NCI-H69 (cell line): Measurements from ENCODE around the gene ERRFI1.
A peak's percentile ranks its signal among the peaks of the same experiment; 100 is the strongest.
"Not testable (repeated sequence)": the region's sequence is repeated elsewhere in the genome, so short reads cannot be mapped to it uniquely, and the experiment has no call there.

ENCODE experiments used
- DNase-seq: peaks from one replicate; lab custom pipeline; 2025; lab: John Stamatoyannopoulos, UW

The ERRFI1 gene

GRCh38 chr1:7967651-7968050, 58.5 kb downstream of the ERRFI1 start:
- DNase-seq = no peak

GRCh38 chr1:7967196-7967595, 58.9 kb downstream of the ERRFI1 start:
- DNase-seq = peak; percentile 23

- DNase-seq = no peak
Observed at GRCh38 chr1:7964476-7964875, 61.6 kb downstream of the ERRFI1 start.

GRCh38 chr1:7963841-7964240, 62.3 kb downstream of the ERRFI1 start:
- DNase-seq = not testable (repeated sequence)

- not testable (repeated sequence) for DNase-seq
Observed at GRCh38 chr1:7963378-7963730, 62.8 kb downstream of the ERRFI1 start.

- DNase-seq = no peak
Observed at GRCh38 chr1:7962636-7963377, 63.3 kb downstream of the ERRFI1 start.

DNA sequence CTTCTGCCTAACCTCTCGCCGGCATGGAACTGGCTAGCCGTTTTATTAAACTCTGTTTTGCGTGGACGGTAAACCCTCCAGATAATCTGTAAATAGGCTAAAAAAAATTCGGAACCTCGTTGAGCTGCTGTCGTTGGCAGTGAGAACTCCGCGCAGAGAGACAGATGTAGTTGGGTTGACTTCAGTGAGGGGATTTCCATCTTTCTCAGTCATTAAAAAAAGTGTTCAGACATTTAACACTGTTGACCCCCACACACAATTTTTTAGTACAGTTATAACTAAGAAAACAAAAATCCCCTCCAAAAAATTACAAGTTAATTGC, 64.1 kb downstream of the ERRFI1 start:
- no peak for DNase-seq
